GM19099 (cell line): ENCODE measurements around the gene UBE2D2.
A peak's percentile ranks its signal among the peaks of the same experiment; 100 is the strongest.

Experiments used
- POLR2A ChIP-seq: IDR thresholded peaks from 3 replicates; pipeline ENCODE4 v1.6.1; 2011; ENCODE audit warnings: low read depth; ENCODE audit not compliant: insufficient read length; ENCODE audit errors: extremely low read depth

UBE2D2 gene

GRCh38 chr5:139641116-139642080 lies 80.3 kb downstream of the UBE2D2 start:
- no peak for TF ChIP-seq POLR2A

- TF ChIP-seq POLR2A = no peak
Observed at GRCh38 chr5:139642213-139642612, 81.1 kb downstream of the UBE2D2 start.

- no peak for TF ChIP-seq POLR2A
Observed at GRCh38 chr5:139642891-139643871, 82.0 kb downstream of the UBE2D2 start.

GRCh38 chr5:139644001-139644456 lies 82.9 kb downstream of the UBE2D2 start:
- no peak for TF ChIP-seq POLR2A

GRCh38 chr5:139644646-139645429 lies 83.7 kb downstream of the UBE2D2 start:
- TF ChIP-seq POLR2A = no peak

- no peak for TF ChIP-seq POLR2A
Observed at GRCh38 chr5:139645430-139645871, 84.3 kb downstream of the UBE2D2 start.

GRCh38 chr5:139646111-139646510 lies 85.0 kb downstream of the UBE2D2 start:
- no peak for TF ChIP-seq POLR2A

GRCh38 chr5:139646912-139647505 lies 85.9 kb downstream of the UBE2D2 start:
- TF ChIP-seq POLR2A = no peak

- TF ChIP-seq POLR2A = no peak
Observed at GRCh38 chr5:139647506-139648204, 86.5 kb downstream of the UBE2D2 start.

- peak; percentile 75 for TF ChIP-seq POLR2A
Observed at GRCh38 chr5:139648205-139649081, 87.3 kb downstream of the UBE2D2 start, which contains the start of gene CXXC5. CXXC5 (plus strand) TSS chr5:139648349; CDS start chr5:139680524, 32,175 bp downstream.

GRCh38 chr5:139649082-139649991 lies 88.2 kb downstream of the UBE2D2 start:
- TF ChIP-seq POLR2A = no peak
